A549 treated with CORT108297 at 1 μM for 4 hours (cell line): ENCODE data around the gene ZFP36. TPM values are rescaled to one million over a fixed set of nuclear protein-coding genes. Genes with fewer than 3 reads are reported as not detected.

Experiments used
- total RNA-seq: library from RNA; stranded (reverse); fragments of 200-300 nt; extraction: Qiagen RNA extraction; gene quantifications from 5 replicates; pipeline ENCODE4 v1.2.3, GENCODE V29; 2022

ZFP36 gene
- 65.6 to 124 TPM (median 101 TPM) in 5 replicates for total RNA-seq

GRCh38 chr19:39406656-39407409 is at the start of gene ZFP36:
Gene ZFP36 (plus strand): TSS chr19:39406847. CDS start chr19:39406905, 58 bp downstream.

GRCh38 chr19:39390751-39391437 is 15.8 kb upstream of the ZFP36 start, which contains the start of the genes MED29 and PAF1:
Gene MED29 (plus strand): TSS chr19:39391378. CDS start chr19:39391423, 45 bp downstream.
Gene PAF1 (minus strand): TSS chr19:39391106. CDS start chr19:39390864, 242 bp downstream.

GRCh38 chr19:39412100-39412866 is 5.6 kb downstream of the ZFP36 start, which contains the start of gene PLEKHG2:
Gene PLEKHG2 (plus strand): TSS chr19:39412669. CDS start chr19:39414087, 1,418 bp downstream.

GRCh38 chr19:39435499-39436349 is 29.1 kb downstream of the ZFP36 start, which contains the start of gene RPS16:
Gene RPS16 (minus strand): TSS chr19:39435949. CDS start chr19:39435895, 54 bp downstream.

GRCh38 chr19:39445196-39446111 is 38.8 kb downstream of the ZFP36 start, which contains the start of gene SUPT5H:
Gene SUPT5H (plus strand): TSS chr19:39445582. CDS start chr19:39445891, 309 bp downstream.

Other genes with a start within 250 kb of the ZFP36 start
- gene NCCRP1, start 209.9 kb upstream of the ZFP36 start, total RNA-seq: 1.1 to 2.1 TPM (median 1.7 TPM) in 5 replicates
- gene SYCN, start 202.6 kb upstream of the ZFP36 start, total RNA-seq: not detected in 5 replicates
- not detected in 5 replicates for gene IFNL3, start 161.8 kb upstream of the ZFP36 start, total RNA-seq
- gene IFNL4, start 158.0 kb upstream of the ZFP36 start, total RNA-seq: not detected in 5 replicates
- 0.12 TPM in 1 of 5 replicates, not detected in the others for gene IFNL2, start 138.5 kb upstream of the ZFP36 start, total RNA-seq
- 0.15 to 0.42 TPM (median 0.32 TPM) in 4 of 5 replicates, not detected in the other for gene IFNL1, start 110.4 kb upstream of the ZFP36 start, total RNA-seq
- gene LRFN1, start 86.0 kb upstream of the ZFP36 start, total RNA-seq: 7.9 to 13.4 TPM (median 12.3 TPM) in 5 replicates
- 0.21 to 0.48 TPM (median 0.39 TPM) in 4 of 5 replicates, not detected in the other for gene GMFG, start 70.8 kb upstream of the ZFP36 start, total RNA-seq
- gene SAMD4B, start 64.4 kb upstream of the ZFP36 start, total RNA-seq: 121 to 183 TPM (median 177 TPM) in 5 replicates
- 69.8 to 73.4 TPM (median 72.4 TPM) in 5 replicates for gene PAF1, start 15.7 kb upstream of the ZFP36 start, total RNA-seq
- 61.9 to 70.6 TPM (median 65.2 TPM) in 5 replicates for gene MED29, start 15.5 kb upstream of the ZFP36 start, total RNA-seq
- 44.3 to 72.0 TPM (median 62.7 TPM) in 5 replicates for gene PLEKHG2, start 5.8 kb downstream of the ZFP36 start, total RNA-seq
- gene RPS16, start 29.1 kb downstream of the ZFP36 start, total RNA-seq: 6,027 to 7,937 TPM (median 7,455 TPM) in 5 replicates
- 176 to 203 TPM (median 194 TPM) in 5 replicates for gene SUPT5H, start 38.7 kb downstream of the ZFP36 start, total RNA-seq
- 165 to 230 TPM (median 217 TPM) in 5 replicates for gene TIMM50, start 74.0 kb downstream of the ZFP36 start, total RNA-seq
- 6.8 to 11.9 TPM (median 11.2 TPM) in 5 replicates for gene DLL3, start 92.1 kb downstream of the ZFP36 start, total RNA-seq
- gene SELENOV, start 108.3 kb downstream of the ZFP36 start, total RNA-seq: not detected in 5 replicates
- gene EID2B, start 126.0 kb downstream of the ZFP36 start, total RNA-seq: 8.4 to 10.2 TPM (median 8.7 TPM) in 5 replicates
- gene EID2, start 133.3 kb downstream of the ZFP36 start, total RNA-seq: 33.7 to 46.9 TPM (median 42.4 TPM) in 5 replicates
- gene LGALS13, start 195.7 kb downstream of the ZFP36 start, total RNA-seq: not detected in 5 replicates
- gene LGALS16, start 249.1 kb downstream of the ZFP36 start, total RNA-seq: not detected in 5 replicates